H9 (cell line): ENCODE data around the gene KLK1. TPM values are rescaled to one million over a fixed set of nuclear protein-coding genes. Genes with fewer than 3 reads are reported as not detected.

Experiments
- DNase-seq: peaks from one replicate; pipeline ENCODE4 v3.0.0-alpha.2; 2017
- H2AFZ ChIP-seq: one replicate; pipeline ENCODE4 v1.6.1; 2013; ENCODE audit warnings: mild to moderate bottlenecking, low read length, control low read depth, moderate library complexity
- H2AK5ac ChIP-seq: 2 replicates; pipeline ENCODE4 v1.6.1; 2013; ENCODE audit warnings: low read length, control low read depth, mixed read lengths; ENCODE audit not compliant: insufficient read length
- H2BK120ac ChIP-seq: one replicate; pipeline ENCODE4 v1.6.1; 2013; ENCODE audit warnings: low read depth, mild to moderate bottlenecking, low read length, control low read depth, inconsistent platforms; ENCODE audit not compliant: poor library complexity, severe bottlenecking
- H2BK12ac ChIP-seq: 2 replicates; pipeline ENCODE4 v1.6.1; 2013; ENCODE audit warnings: low read length, control low read depth, mixed read lengths, low read depth; ENCODE audit not compliant: insufficient read length
- H2BK15ac ChIP-seq: 2 replicates; pipeline ENCODE4 v1.6.1; 2013; ENCODE audit warnings: low read depth, low read length, control low read depth
- H2BK20ac ChIP-seq: one replicate; pipeline ENCODE4 v1.6.1; 2013; ENCODE audit warnings: low read depth, mild to moderate bottlenecking, low read length, control low read depth, inconsistent platforms; ENCODE audit not compliant: poor library complexity, severe bottlenecking
- H2BK5ac ChIP-seq: 2 replicates; pipeline ENCODE4 v1.6.1; 2013; ENCODE audit warnings: low read length, control low read depth, mixed read lengths; ENCODE audit not compliant: insufficient read length
- H3K14ac ChIP-seq: 2 replicates; pipeline ENCODE4 v1.6.1; 2013; ENCODE audit warnings: low read length, control low read depth; ENCODE audit not compliant: insufficient read depth
- H3K18ac ChIP-seq: 2 replicates; pipeline ENCODE4 v1.6.1; 2013; ENCODE audit warnings: low read depth, mild to moderate bottlenecking, mixed read lengths, low read length, control low read depth; ENCODE audit not compliant: insufficient read length
- H3K23ac ChIP-seq: 2 replicates; pipeline ENCODE4 v1.6.1; 2013; ENCODE audit warnings: low read length, control low read depth, mixed read lengths, low read depth; ENCODE audit not compliant: insufficient read length
- H3K23me2 ChIP-seq: 2 replicates; pipeline ENCODE4 v1.6.1; 2013; ENCODE audit warnings: low read depth, mild to moderate bottlenecking, mixed read lengths, low read length, control low read depth; ENCODE audit not compliant: insufficient read length, poor library complexity, severe bottlenecking
- H3K27ac ChIP-seq: 2 replicates; pipeline ENCODE4 v1.5.1; 2013; ENCODE audit warnings: low read length, control low read depth, mixed read lengths, low read depth; ENCODE audit not compliant: insufficient read length
- H3K27me3 ChIP-seq: 2 replicates; pipeline ENCODE4 v1.6.1; 2013; ENCODE audit warnings: low read length, control low read depth, inconsistent platforms; ENCODE audit not compliant: insufficient read depth
- H3K4ac ChIP-seq: 2 replicates; pipeline ENCODE4 v1.6.1; 2013; ENCODE audit warnings: low read depth, mild to moderate bottlenecking, control low read depth, inconsistent platforms, low read length, moderate library complexity
- H3K4me1 ChIP-seq: 2 replicates; pipeline ENCODE4 v1.6.1; 2013; ENCODE audit warnings: low read length, control low read depth, inconsistent platforms; ENCODE audit not compliant: insufficient read depth
- H3K4me2 ChIP-seq: 2 replicates; pipeline ENCODE4 v1.6.1; 2013; ENCODE audit warnings: low read length, control low read depth, mixed read lengths; ENCODE audit not compliant: insufficient read length, insufficient read depth
- H3K56ac ChIP-seq: 2 replicates; pipeline ENCODE4 v1.6.1; 2013; ENCODE audit warnings: low read depth, mild to moderate bottlenecking, mixed read lengths, low read length, control low read depth; ENCODE audit not compliant: insufficient read length
- H3K79me1 ChIP-seq: 2 replicates; pipeline ENCODE4 v1.6.1; 2013; ENCODE audit warnings: low read depth, mild to moderate bottlenecking, moderate library complexity, low read length, control low read depth, inconsistent platforms; ENCODE audit not compliant: insufficient read depth, poor library complexity, severe bottlenecking
- H3K79me2 ChIP-seq: 2 replicates; pipeline ENCODE4 v1.6.1; 2013; ENCODE audit warnings: low read length, control low read depth, inconsistent platforms; ENCODE audit not compliant: insufficient read depth
- H3K9ac ChIP-seq: 2 replicates; pipeline ENCODE4 v1.6.1; 2013; ENCODE audit warnings: low read length, control low read depth, mixed read lengths; ENCODE audit not compliant: insufficient read length; ENCODE audit errors: extremely low read depth
- H3K9me3 ChIP-seq: one replicate; pipeline ENCODE4 v1.6.1; 2013; ENCODE audit warnings: low read depth, low read length, inconsistent platforms; ENCODE audit not compliant: control insufficient read depth
- H3T11ph ChIP-seq: one replicate; pipeline ENCODE4 v1.6.1; 2013; ENCODE audit warnings: mild to moderate bottlenecking, low read length, control low read depth, inconsistent platforms
- H4K20me1 ChIP-seq: one replicate; pipeline ENCODE4 v1.6.1; 2013; ENCODE audit not compliant: control insufficient read depth, insufficient read length, insufficient read depth
- H4K5ac ChIP-seq: 2 replicates; pipeline ENCODE4 v1.6.1; 2013; ENCODE audit warnings: low read depth, mild to moderate bottlenecking, mixed read lengths, low read length, control low read depth; ENCODE audit not compliant: insufficient read length
- H4K8ac ChIP-seq: replicated peaks from 2 replicates; pipeline ENCODE4 v1.6.1; 2013; ENCODE audit warnings: low read length, control low read depth, mixed read lengths, low read depth; ENCODE audit not compliant: insufficient read length
- H4K91ac ChIP-seq: 2 replicates; pipeline ENCODE4 v1.6.1; 2013; ENCODE audit warnings: low read depth, mild to moderate bottlenecking, moderate library complexity, mixed read lengths, low read length, control low read depth; ENCODE audit not compliant: insufficient read length
- H3K27ac Mint-ChIP-seq, 3 experiments: 2 replicates in 2 of 3; 3 replicates in 1 of 3; pipeline ENCODE4 v1.8.0; 2020 to 2021; ENCODE audit warnings: mixed read lengths in 3 of 3, mild to moderate bottlenecking in 1 of 3, moderate library complexity in 1 of 3
- H3K27me3 Mint-ChIP-seq: 2 replicates; pipeline ENCODE4 v1.8.0; 2021; ENCODE audit warnings: low read depth, mild to moderate bottlenecking, moderate library complexity, mixed read lengths
- H3K36me3 Mint-ChIP-seq, 3 experiments: 2 replicates in 2 of 3; 3 replicates in 1 of 3; pipeline ENCODE4 v1.8.0; 2020 to 2021; ENCODE audit warnings: low read depth in 3 of 3, mixed read lengths in 3 of 3; ENCODE audit not compliant: insufficient read depth in 1 of 3
- H3K4me1 Mint-ChIP-seq, 2 experiments: 2 replicates each; pipeline ENCODE4 v1.8.0; 2020; ENCODE audit warnings: mixed read lengths in 2 of 2
- H3K4me3 Mint-ChIP-seq, 2 experiments: 2 replicates in 1 of 2; 3 replicates in 1 of 2; pipeline ENCODE4 v1.8.0; 2020 to 2021; ENCODE audit warnings: mild to moderate bottlenecking in 2 of 2, mixed read lengths in 2 of 2, moderate library complexity in 1 of 2
- H3K9me3 Mint-ChIP-seq, 2 experiments: 2 replicates in 1 of 2; 3 replicates in 1 of 2; pipeline ENCODE4 v1.8.0; 2020; ENCODE audit warnings: mild to moderate bottlenecking in 2 of 2, mixed read lengths in 2 of 2, moderate library complexity in 1 of 2
- WGBS: extraction: QIAGEN DNeasy Blood & Tissue Kit; methylation state at CpG from one replicate; pipeline ENCODE4 v1.1.7; 2013; ENCODE audit warnings: missing lambda C conversion rate, low lambda C conversion rate, mixed read lengths; ENCODE audit not compliant: insufficient read length; ENCODE audit errors: extremely low coverage; 5-methylcytosine and 5-hydroxymethylcytosine counted together
- total RNA-seq: library from RNA; stranded (reverse); gene quantifications from 2 replicates; pipeline ENCODE4 v1.2.1, GENCODE V29; 2021
- TF ChIP-seq, protein P1 (sequence below): fragments of 200-600 bp; sonication (generic); conservative IDR thresholded peaks from 3 replicates; pipeline ENCODE4 v1.8.0; 2021; ENCODE audit warnings: antibody characterized with exemption, mild to moderate bottlenecking

The KLK1 gene
- total RNA-seq, 1 experiment from 2014 or later, result 2.3 TPM

DNA sequence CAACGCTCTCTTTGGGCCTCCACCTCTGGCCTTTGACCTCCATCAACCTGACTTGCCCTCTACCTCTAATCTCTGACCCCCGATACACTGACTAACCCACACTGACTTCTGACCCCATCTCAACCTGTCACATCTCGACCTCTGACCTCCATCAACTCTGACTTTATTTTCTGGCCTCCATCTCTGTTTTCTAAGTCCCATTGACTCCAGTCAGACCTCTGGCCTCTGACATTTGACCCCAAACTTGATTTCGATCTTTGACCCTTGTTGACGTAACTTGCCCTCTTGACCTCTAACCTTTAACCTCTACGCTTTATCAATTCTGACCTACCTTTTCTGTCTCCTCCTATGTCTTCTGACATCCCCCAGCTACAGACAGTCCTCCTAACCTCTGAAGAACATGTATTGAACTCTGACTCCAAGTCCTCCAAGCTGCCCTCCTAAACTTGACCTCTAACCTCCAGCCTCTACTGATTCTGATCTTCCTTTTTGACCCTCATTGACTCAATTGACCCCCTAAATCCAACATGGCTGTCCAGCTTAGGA lies 32.6 kb downstream of the KLK1 start:
- no peaks in the 10 kb centered on the region for H3K79me1 ChIP-seq
- H3K4me1 ChIP-seq, result no peaks in the 10 kb centered on the region
- no peak overlapping the region for H4K5ac ChIP-seq
- H3K79me2 ChIP-seq, result no peaks in the 10 kb centered on the region
- no peak overlapping the region for H2BK15ac ChIP-seq
- H3K4me3 Mint-ChIP-seq, result no peak overlapping the region
- no peak overlapping the region for H4K91ac ChIP-seq
- H3K4ac ChIP-seq, result no peak overlapping the region
- H3K27ac ChIP-seq, result no peak overlapping the region
- H3K14ac ChIP-seq, result no peak overlapping the region
- H3K56ac ChIP-seq, result no peak overlapping the region
- H2BK5ac ChIP-seq, result no peak overlapping the region
- H2BK120ac ChIP-seq, result no peak overlapping the region
- no peak overlapping the region for H3K27ac Mint-ChIP-seq
- H4K20me1 ChIP-seq, result no peaks in the 10 kb centered on the region
- H2BK20ac ChIP-seq, result no peak overlapping the region
- no peak overlapping the region for H3K9ac ChIP-seq
- WGBS, result no CpG with 5 or more reads among the region's 6 CpGs
- peaks cover 9 to 10% of the 10 kb centered on the region in 2 experiments for H3K4me1 Mint-ChIP-seq
- DNase-seq, result no peak
- H3T11ph ChIP-seq, result no peak overlapping the region
- H2BK12ac ChIP-seq, result no peak overlapping the region
- no peaks in the 10 kb centered on the region for H3K9me3 Mint-ChIP-seq
- peaks cover 0 to 11% (median 0%) of the 10 kb centered on the region in 3 experiments; a peak in 2 of 7 replicates for H3K36me3 Mint-ChIP-seq
- H3K4me2 ChIP-seq, result no peak overlapping the region
- H3K27me3 Mint-ChIP-seq, result peaks cover 28% of the 10 kb centered on the region
- H3K23me2 ChIP-seq, result no peaks in the 10 kb centered on the region
- no peak overlapping the region for H3K18ac ChIP-seq
- H4K8ac ChIP-seq, result no peak overlapping the region
- H2AK5ac ChIP-seq, result no peak overlapping the region
- no peaks in the 10 kb centered on the region for H3K27me3 ChIP-seq
- no peak overlapping the region for H2AFZ ChIP-seq
- TF ChIP-seq, protein P1, sequence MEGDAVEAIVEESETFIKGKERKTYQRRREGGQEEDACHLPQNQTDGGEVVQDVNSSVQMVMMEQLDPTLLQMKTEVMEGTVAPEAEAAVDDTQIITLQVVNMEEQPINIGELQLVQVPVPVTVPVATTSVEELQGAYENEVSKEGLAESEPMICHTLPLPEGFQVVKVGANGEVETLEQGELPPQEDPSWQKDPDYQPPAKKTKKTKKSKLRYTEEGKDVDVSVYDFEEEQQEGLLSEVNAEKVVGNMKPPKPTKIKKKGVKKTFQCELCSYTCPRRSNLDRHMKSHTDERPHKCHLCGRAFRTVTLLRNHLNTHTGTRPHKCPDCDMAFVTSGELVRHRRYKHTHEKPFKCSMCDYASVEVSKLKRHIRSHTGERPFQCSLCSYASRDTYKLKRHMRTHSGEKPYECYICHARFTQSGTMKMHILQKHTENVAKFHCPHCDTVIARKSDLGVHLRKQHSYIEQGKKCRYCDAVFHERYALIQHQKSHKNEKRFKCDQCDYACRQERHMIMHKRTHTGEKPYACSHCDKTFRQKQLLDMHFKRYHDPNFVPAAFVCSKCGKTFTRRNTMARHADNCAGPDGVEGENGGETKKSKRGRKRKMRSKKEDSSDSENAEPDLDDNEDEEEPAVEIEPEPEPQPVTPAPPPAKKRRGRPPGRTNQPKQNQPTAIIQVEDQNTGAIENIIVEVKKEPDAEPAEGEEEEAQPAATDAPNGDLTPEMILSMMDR, result no peak
- H3K23ac ChIP-seq, result no peak overlapping the region
- H3K9me3 ChIP-seq, result no peaks in the 10 kb centered on the region
